Tibial artery (tissue), 4 donors: ENCODE data around the gene CCBE1.
A peak's percentile ranks its signal among the peaks of the same experiment; 100 is the strongest.

ENCODE experiments used
- DNase-seq, 2 donors: peaks; one replicate each; pipeline ENCODE4 v3.0.0-alpha.2; 2019
- H3K27ac ChIP-seq, 2 donors: fragments of 200-600 bp; sonication (generic) in 1 of 2; 1 replicate in 1 of 2; 2 replicates in 1 of 2; pipeline ENCODE4 v1.5.1; 2018 to 2019; ENCODE audit warnings: mild to moderate bottlenecking in 1 of 2
- H3K27me3 ChIP-seq, 2 donors: fragments of 200-600 bp; sonication (generic) in 1 of 2; one replicate each; pipeline versions ENCODE4 v1.5.1 to v1.6.0; 2016 to 2019
- H3K36me3 ChIP-seq, 3 donors: fragments of 200-600 bp; sonication (generic) in 2 of 3; one replicate each; pipeline ENCODE4 v1.5.1; 2016 to 2019; ENCODE audit warnings: mild to moderate bottlenecking in 2 of 3
- H3K4me1 ChIP-seq, 4 donors: fragments of 200-600 bp; sonication (generic) in 2 of 4; 1 replicate in 3 of 4; 2 replicates in 1 of 4; pipeline ENCODE4 v1.5.1; 2016 to 2019
- H3K4me3 ChIP-seq, 2 donors: fragments of 200-600 bp; sonication (generic) in 1 of 2; 1 replicate in 1 of 2; 2 replicates in 1 of 2; pipeline ENCODE4 v1.5.1; 2018 to 2019; ENCODE audit warnings: mild to moderate bottlenecking in 2 of 2
- H3K9me3 ChIP-seq, 3 donors: fragments of 200-600 bp; sonication (generic) in 1 of 3; one replicate each; pipeline ENCODE4 v1.5.1; 2016 to 2019
- CTCF ChIP-seq, 2 experiments: fragments of 200-600 bp in 1 of 2; fragments of 450-650 bp in 1 of 2; IDR thresholded peaks; one replicate each; pipeline ENCODE4 v1.5.1; 2017 to 2019; ENCODE audit warnings: antibody characterized with exemption in 2 of 2, mild to moderate bottlenecking in 1 of 2, moderate library complexity in 1 of 2
- intact Hi-C: fragments of 100-400 bp; cut with DNase I; formaldehyde crosslinking; loops from one replicate; pipeline ENCODE4 v1.15.0; 2023; ENCODE audit warnings: low total_unique reads

CCBE1 gene

GRCh38 chr18:59633961-59634485, 63.2 kb downstream of the CCBE1 start:
- H3K36me3 ChIP-seq: no peaks in the 10 kb centered on the region
- peaks cover 0 to 9% (median 5%) of the 10 kb centered on the region in 3 donors for H3K9me3 ChIP-seq
- no peak for TF ChIP-seq CTCF (IDR thresholded peaks at IDR 0.05)
- intact Hi-C loops: no loop called here
- no peak for DNase-seq
- H3K4me1 ChIP-seq: peaks cover 0 to 9% (median 7%) of the 10 kb centered on the region in 4 donors
- no peaks in the 10 kb centered on the region for H3K27me3 ChIP-seq
- H3K27ac ChIP-seq: no peak overlapping the region
- no peak overlapping the region for H3K4me3 ChIP-seq

GRCh38 chr18:59633317-59633716, 63.9 kb downstream of the CCBE1 start:
- H3K27me3 ChIP-seq: no peaks in the 10 kb centered on the region
- DNase-seq: no peak
- peaks cover 0 to 12% (median 8%) of the 10 kb centered on the region in 4 donors for H3K4me1 ChIP-seq
- no peak overlapping the region for H3K27ac ChIP-seq
- no peak overlapping the region for H3K4me3 ChIP-seq
- peaks cover 0 to 9% (median 5%) of the 10 kb centered on the region in 3 donors for H3K9me3 ChIP-seq
- H3K36me3 ChIP-seq: no peaks in the 10 kb centered on the region
- intact Hi-C loops: no loop called here
- no peak for TF ChIP-seq CTCF (IDR thresholded peaks at IDR 0.05)

GRCh38 chr18:59631583-59632181, 65.5 kb downstream of the CCBE1 start:
- Histone ChIP-seq H3K4me1 (peaks cover 0 to 12% (median 8%) of the 10 kb centered on the region in 4 donors), H3K9me3 (peaks cover 0 to 9% (median 5%) of the 10 kb centered on the region in 3 donors), H3K36me3 (no peaks in the 10 kb centered on the region), H3K4me3 (no peak overlapping the region), H3K27ac (no peak overlapping the region), H3K27me3 (no peaks in the 10 kb centered on the region)
- intact Hi-C loops: no loop called here
- no peak for DNase-seq
- peak in 1 of 2 experiments; percentile 17 for TF ChIP-seq CTCF (IDR thresholded peaks at IDR 0.05)

- no peaks in the 10 kb centered on the region for H3K36me3 ChIP-seq
- peaks cover 0 to 9% (median 5%) of the 10 kb centered on the region in 3 donors for H3K9me3 ChIP-seq
- TF ChIP-seq CTCF (IDR thresholded peaks at IDR 0.05): no peak
- H3K4me1 ChIP-seq: peaks cover 0 to 13% (median 9%) of the 10 kb centered on the region in 4 donors
- DNase-seq: peak; percentile 64 to 88
- H3K4me3 ChIP-seq: no peak overlapping the region
- H3K27me3 ChIP-seq: no peaks in the 10 kb centered on the region
- peak overlapping the region in 1 of 2 donors; percentile 11 for H3K27ac ChIP-seq
- intact Hi-C loops: no loop called here
These were observed 67.3 kb downstream of the CCBE1 start for GRCh38 chr18:59629894-59630293.

- intact Hi-C loops: no loop called here
- no peak for TF ChIP-seq CTCF (IDR thresholded peaks at IDR 0.05)
- Histone ChIP-seq H3K36me3 (no peaks in the 10 kb centered on the region), H3K4me1 (peaks cover 0 to 22% (median 16%) of the 10 kb centered on the region in 4 donors), H3K9me3 (peaks cover 0 to 9% (median 5%) of the 10 kb centered on the region in 3 donors), H3K4me3 (no peak overlapping the region), H3K27ac (no peak overlapping the region), H3K27me3 (no peaks in the 10 kb centered on the region)
- DNase-seq: no peak
These were observed 68.2 kb downstream of the CCBE1 start for GRCh38 chr18:59628995-59629394.
